Activated CD4-positive, CD25-positive, alpha-beta regulatory T cell treated with anti-CD3 and anti-CD28 coated beads, Interleukin-2, amount 50 U/mL, for 72 hours (primary cell): ENCODE data around the gene FHOD3.

Experiments used
- DNase-seq: peaks from one replicate; pipeline ENCODE4 v3.0.0; 2021

Gene FHOD3

DNA sequence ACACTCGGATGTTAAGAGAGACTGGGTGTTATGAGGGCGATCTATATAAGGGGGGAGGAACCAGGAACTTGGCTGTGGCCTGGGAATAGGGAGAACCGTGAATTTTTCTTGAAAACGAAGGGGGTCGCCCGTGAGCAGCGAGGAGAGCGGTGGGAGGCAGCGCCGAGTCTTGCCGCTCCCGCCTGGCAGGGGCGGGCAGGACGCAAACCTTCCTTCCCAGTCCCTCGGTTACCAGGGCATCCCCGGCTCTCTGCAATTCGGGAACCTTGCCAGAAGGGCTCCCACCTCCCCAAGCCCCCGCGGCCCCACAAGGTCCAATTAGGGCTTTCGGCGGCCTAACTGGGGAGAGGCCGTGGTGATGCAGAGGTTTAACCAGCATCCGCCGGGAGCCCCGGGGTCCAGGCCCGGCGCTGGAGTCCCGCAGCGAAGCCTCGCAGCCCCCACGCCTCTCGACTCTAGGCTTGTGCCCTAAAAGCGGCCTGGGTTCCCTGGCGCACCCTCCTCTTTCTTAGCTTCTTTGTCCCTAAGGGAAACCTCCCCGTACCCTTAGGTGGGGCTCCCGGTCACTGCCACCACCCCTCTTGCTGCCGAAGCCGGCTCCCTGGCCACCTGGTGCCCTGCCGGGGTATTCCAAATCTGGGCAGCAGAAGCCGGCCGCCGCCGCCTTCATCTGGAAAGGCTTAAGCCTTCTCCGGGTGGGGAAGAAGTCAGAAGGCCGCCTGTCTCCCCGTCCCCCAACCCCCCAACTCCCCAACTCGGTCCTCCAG, 680 bp upstream of the FHOD3 start:
- no peak for DNase-seq

DNA sequence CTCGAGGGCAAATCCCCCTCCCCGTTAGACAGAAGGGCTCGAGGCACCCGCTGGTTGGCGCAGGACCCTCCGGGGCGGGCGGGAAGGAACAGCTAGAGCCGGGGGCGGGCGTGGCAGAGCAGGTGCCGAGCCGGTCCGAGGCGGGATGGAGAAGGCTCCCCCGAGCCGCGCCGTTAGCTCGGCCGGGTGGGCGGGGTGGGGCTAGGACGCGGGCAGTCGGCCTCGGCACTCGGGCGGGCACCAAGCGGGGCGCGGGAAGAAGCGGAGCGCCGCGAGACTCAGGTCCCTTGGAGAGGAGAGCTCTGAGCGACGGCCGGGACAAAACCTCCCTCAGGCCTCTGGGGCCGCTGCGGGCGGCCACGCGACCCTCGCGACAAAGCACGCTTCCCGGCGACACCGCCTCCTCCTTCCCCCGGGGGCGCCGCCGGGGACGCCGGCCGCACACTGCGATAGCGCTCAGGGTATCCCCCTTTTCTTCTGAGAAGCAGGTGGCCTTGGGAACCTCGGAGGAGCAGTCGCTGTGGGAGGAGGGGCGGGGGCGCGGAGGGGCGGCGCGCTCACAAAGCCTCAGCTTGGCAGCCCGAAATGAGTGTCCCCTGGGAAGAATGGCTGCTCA, 721 bp downstream of the FHOD3 start:
- no peak for DNase-seq

DNA sequence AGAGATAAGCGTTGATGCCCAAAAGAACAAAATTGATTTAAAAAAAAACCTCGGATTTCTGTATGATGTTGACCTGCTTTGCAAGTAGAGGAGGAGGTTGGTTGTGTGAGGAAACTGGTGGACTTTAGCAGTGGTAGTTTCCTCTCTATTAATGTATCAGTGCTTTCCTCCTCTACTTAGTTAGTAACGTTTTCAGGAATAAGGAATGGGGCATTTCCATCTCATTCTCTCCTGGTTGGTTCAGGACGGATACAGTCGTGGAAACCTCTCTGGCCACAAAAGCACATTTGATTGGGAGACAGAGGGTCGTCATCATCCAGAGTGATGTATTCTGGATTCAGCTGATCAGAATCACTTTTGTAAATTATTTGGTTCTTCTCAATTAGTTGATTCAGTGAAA, 1.5 kb downstream of the FHOD3 start:
- DNase-seq: no peak

DNA sequence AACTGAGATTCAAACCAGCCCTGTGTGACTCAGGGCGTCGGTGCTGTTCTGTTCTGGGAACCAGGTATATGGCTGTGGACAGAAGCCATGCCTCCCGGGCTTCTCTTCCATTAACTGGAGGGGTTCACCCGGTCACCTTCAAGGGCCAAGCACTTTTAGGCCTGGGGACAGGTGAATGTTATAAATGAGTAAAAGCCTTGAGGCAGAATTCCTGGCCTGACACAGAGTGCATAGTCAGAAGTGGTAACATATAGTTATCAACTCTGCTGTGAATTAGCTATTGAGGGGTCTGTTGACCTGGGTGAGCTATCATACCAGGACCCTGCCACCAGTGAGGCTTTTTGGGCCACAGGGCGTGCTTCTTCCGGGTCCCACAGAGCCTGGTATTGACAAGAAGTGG, 2.7 kb downstream of the FHOD3 start:
- no peak for DNase-seq

DNA sequence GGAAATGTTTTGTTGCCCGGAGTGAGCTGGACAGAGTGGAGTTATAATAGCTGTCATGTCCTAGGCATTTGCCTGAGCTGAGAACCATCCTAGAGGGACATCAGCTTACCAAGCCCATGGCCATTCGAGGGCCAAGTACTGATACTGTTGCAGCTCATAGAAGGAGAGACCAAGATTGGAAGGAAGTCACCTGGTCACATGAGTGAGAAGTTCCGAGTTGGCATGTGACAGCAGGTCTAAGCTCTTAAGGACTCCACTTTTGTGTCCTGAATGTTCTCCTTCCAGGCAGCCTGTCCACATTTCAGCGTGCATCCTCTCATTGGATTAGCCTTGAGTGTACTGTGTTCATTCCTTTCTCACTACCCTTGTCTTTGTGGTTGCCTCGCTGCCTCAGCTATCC, 4.4 kb downstream of the FHOD3 start:
- DNase-seq: no peak

DNA sequence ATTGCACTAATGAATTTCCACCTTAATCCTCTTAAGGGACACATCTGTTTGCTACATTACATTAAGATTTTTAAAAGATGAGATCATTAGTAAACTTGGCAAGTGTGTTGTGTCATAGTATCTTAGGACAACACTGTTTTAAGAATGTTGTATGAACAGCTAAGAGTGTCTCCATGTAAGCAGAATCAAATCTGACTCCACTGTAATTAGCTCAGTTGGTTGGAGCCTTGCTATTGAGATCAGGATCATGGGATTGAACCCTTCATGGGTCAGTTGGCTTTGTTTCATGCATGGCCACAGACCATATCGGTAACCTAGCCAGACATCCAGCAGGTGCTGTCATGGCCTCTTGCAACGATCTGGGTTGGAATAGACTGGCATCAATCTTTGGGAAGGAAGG, 5.2 kb downstream of the FHOD3 start:
- no peak for DNase-seq

DNA sequence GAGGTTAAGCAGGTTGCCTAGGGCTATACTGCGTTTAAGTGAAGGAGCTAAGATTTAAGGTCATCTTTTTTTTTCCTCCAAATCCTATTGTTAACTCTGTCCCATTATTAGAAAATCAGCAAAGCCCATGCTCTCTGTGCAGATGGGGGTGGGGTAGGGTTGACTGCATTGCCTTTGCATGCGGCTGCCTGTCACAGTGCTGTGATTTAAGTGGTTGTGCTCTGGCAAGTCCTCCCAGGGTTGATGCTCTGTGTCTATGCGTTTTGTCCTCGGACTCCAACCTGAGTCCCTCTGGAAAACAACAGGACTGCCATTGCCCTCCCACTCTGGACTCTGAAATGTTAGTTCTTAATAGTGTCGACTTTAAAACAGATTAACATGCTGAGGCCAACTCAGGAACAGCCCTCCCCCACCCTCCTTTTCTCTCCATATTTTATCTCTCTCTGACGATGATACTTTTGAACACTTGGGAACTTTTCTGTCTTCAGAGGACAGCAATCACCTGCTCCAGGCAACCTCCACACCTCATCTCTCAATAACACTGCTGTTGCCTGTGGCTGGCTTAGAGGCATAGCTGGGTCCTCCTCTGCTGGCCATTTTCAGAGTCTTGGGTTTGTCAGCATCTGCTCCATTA, 5.8 kb downstream of the FHOD3 start:
- no peak for DNase-seq

DNA sequence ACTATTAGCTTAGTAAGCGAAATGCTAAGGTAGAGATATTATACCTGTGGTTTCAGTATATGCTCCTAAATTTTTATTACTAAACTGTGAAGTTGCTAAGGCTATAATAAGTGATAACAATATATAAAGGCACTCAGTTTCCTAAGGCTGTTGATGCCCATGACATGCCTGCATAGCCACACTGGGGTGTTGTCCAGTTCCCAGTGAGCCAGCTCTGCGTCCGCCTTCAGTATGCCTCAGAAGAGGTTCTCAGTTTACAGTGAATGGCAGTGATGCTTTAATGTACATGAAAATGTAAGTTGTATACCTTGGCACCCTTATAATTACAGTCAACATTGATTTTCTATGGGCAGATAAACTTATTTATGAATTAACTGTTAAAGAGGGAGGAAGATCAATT, 7.2 kb downstream of the FHOD3 start:
- no peak for DNase-seq

DNA sequence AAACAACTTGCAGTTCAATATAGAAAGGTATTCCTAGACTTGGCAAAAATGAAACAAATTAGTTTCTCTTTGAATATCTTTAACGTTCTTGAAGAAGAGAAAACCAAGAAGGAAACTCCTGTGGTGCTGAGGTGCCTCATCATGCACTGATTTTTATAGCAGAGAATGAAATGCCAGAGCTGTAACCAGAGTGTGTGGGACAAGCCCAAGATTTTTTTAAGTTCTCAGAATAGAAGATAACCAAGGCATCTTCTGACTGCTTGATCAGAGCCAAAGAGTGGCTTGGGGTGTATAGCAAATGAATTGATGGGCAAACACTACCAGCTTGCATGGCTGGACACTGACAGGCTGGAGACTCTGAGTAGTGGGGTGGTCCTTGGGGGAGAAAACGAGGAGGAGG, 7.9 kb downstream of the FHOD3 start:
- no peak for DNase-seq

DNA sequence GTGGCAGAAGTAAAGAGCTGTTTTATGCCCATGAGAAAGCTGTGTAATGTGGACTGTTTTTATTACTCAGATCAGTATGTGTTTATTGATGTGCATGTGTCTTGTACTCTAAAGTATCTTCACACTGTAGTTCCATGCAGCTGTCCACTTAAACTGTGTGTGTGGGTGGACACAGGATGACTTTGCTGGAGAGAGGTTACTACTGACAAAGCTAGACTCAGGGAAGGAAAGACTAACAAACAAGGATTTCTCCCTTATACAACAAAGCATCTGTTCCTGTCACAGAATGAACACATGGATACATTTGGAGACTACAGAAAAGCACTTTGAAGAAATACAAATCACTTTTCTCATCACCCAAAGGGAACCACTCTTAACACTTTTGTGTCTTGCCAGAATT, 10.0 kb downstream of the FHOD3 start:
- no peak for DNase-seq

DNA sequence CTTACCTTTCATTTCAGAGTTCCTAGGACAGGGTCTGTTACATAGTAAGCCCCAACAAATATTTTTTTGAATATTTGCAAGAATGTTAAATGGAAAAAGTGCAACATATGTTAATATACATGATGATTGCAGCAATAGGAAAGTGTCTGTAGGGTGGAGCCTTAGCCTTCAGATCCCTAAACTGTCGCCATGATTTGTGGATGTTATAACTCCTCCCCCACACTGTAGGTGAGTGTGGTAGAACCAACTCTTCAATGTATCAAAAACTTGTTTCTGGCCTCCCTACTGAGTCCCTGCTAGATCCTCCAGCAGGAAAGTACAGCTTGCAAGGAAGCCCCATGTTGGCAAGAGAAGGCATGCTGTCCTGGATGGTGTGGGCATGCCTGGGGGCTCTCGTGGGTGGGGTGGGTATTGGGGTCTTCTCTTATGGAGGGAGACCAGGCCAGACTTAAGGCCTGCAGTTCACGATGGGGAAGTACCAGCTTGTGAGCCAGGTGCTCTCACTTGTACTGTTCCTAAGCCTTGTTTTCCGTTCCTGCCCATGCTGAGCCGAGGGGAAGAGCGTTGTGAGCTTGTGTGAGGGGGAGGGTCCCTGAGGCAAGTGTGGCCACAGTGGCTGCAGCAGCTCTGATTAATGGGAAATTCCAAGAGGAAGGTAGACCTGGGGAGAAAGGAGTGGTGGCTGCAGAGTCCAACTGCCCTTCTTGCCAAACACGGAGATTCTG, 11.4 kb downstream of the FHOD3 start:
- DNase-seq: no peak

DNA sequence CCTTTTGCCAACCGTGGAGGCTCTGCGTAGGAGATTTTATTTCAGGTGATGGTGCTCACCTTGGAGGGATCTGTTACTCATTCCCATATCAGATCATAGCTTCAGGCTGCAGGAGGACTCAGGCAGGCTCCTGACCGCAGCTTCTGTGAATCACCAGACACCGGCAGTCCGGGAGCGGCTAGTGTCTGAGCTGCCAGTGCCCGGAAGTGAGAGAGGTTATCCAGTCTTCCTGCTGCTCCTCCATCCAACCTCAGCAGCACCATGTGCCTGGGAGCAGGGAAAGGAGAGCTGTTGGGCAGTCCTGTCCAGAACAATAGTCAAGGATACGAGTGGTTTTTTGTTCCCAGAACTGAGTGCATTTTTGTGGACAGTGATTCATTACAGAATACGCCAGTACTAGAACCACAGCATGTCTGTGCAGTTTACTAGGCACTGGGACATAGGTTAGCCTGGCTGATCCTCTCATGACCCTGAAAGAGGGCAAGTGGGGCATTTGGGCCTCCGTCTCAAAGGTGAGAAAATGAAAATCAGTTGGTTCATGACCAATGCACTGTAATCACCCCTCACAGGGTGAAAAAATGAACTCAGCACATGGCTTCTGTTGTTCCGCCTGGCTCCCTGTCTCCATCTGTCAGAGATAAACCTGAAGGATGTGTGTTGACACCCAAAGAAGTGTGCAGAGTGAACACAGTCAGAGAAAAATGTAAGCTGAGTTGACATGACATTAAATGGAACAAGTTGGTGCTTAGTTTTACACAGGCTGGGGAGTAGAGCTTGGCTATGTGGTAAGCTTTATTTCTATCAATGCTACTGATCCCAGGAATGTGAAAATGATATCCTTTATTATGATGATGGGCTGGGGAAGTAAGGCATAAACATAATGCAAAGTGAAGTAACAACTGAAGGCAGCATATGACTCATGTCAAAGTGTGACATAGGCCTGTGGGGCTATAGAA, 12.2 kb downstream of the FHOD3 start:
- DNase-seq: no peak

DNA sequence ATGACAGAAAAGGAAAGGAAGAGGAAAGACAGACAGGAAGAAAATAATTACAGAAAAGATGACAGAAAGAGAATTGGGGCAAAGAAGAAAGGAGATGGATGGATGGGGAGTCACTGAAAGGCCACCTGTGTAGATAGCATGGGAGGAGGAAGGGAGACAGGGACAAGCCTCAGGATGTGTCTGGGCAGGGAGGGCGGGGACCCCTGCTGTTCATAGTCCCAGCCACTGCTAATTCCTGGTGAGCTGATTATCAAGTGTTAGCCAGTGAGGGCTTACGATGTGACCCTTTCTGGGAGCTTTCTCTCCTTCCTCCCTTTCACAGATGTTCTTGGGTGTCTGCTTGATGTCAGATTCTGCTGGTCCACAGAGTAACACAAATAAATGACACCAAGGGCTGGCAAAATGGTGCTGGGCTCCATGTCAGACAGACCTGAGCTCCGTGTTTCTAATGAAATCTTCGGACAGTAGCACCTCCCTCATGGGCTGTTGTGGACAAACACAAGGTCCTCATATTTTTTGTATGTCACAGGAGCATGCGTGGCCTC, 13.6 kb downstream of the FHOD3 start:
- no peak for DNase-seq

DNA sequence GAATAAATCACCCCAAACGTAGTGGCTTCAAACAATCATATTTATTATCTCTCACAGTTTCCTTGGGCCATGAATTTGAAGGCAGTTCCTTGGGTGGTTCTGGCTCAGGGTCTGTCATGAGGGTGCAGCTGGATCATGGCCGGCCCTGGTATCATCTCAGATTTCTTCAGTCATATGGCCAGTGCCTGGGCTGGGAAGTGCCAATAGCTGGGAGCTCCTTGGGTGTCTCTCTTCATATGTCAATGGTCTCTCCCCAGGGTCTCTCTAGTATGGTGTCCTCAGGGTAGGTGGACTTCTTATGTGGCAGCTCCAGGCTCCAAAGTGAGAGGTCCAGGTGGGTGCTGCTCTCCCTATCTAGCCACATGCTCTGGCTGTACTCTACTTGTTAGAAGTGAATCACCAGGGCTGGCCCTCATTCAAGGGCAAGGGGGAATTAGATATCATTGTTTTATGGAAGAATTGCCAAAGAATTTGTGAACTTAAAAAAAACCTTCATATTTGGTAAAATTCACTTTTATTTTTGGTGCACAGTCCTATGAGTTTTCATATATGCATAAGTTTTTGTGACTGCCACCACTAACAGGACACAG, 15.4 kb downstream of the FHOD3 start:
- no peak for DNase-seq

DNA sequence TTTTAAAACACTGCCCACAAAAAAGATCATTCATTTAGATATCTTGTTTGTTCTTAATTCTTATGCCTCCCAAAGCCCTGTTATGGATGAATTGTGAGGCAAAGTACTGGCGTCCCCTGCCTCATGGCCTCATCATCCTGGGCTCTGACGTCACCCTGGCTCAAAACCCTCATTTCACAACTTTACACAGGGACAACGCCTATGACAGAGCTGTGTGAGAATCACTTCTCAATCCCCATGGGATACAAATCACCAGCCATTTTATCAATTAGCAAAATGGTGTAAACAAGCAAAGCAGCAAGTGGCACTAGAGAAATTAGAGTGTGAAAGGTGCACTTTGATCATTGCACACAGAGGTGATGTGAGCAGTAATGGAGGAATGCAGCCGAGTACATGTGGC, 16.6 kb downstream of the FHOD3 start:
- no peak for DNase-seq

DNA sequence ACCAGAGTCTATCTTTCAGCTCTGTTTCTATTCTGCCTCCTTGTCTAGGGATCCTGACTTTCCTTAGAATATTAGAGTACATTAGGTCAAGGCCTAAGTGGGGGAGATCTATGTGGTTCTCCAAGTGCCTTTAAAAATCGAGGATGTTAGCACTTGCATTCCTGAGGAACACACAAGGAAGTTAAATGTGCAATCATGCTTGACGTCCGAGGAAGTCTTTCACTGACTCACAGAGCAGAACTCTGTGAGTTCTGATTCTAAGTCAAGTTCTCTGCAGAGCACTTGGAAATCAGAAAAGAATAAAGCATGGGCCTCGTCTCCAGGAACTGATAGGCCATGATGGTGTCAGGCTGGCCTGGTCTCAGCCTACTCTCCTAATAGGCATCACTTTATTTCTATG, 17.2 kb downstream of the FHOD3 start:
- no peak for DNase-seq

DNA sequence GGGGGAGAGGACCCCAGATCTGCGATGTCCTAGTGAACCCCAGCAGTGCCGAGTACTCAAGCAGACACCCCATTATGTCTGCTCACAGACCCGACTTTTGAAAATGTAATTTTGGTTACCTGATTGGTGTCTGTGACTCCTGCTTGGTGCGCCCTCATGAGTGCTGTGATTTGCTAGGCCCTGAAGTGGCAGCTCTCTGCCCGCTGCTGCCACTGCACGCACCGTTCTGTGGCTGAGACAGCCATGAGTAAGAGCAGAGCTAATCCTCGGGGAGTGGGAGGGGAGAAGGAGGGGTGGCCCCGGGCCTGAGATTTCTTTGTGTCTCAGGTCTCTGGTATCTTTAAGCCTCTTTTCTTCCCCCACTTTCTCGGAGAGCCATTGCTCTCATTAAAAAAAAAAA, 18.2 kb downstream of the FHOD3 start:
- DNase-seq: no peak

DNA sequence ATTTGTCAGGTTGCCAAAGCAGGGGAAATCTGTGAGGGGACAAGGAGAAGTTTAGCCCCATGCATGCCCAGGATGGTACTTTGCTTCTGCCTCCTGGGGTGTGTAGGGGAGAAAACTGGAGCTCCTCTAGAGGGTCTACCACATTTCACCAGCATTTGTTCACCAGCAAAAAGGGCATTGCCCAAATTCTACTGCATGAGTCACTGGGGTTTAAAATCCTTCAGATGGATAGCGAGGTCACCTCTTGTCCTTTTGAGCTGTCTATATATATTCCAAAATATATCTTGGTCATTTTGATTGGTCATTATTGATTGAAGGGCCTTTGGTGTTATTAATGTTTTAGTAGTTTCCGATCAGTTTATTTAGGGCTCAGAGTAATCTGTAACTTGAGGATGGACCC, 18.7 kb downstream of the FHOD3 start:
- DNase-seq: no peak

DNA sequence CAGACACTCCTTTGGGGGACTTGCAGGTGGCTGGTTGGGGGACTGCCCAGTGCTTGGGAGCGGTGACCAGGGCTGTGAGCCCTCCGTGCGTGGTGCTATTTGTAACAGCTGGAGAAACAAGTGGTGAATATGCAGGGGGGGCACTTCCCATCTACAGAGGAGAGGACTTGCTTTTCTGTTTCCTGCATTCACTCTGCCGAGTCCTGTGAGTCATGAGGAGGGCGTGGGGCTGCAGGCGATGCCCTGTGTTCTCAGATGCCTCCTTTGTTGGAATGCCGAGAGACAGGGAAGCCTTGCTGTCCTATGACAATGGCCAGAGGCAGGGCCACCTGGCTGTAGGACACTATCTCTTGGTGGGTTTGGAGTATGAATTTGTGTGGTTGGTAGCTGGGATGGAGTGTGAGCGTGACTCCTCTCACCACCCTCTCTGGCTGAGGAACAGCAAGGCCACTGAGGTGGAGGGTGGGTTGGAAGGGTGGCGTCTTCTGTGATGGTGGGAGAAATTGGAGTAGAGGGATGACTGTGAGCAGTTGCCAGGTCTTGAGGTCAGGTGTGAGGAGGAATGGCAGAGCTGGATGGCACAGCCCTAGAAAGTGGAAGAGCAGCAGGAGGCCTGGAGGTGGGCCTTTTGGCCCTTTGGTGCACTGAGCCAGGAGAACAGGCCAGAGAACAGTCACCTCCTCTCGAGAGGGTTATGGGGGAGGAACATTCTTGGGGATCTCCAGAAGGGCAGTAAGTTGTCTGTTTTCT, 24.3 kb downstream of the FHOD3 start:
- DNase-seq: no peak

DNA sequence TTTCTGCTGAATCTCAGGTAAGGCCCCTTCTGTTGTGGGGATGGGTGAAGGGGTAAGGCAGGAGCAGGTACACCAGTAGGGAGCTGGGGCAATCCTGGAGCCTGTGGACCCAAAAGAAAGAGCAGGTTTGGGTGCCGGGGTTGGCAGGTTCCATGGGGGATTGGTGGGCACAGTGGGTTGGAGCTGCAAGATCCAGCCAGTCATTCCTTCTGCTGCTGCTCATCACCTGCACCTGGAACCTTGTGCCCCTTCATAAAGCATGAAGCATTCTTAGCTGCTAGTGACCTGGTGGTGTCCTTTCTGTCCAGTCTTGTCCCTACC, 24.9 kb downstream of the FHOD3 start:
- DNase-seq: no peak

DNA sequence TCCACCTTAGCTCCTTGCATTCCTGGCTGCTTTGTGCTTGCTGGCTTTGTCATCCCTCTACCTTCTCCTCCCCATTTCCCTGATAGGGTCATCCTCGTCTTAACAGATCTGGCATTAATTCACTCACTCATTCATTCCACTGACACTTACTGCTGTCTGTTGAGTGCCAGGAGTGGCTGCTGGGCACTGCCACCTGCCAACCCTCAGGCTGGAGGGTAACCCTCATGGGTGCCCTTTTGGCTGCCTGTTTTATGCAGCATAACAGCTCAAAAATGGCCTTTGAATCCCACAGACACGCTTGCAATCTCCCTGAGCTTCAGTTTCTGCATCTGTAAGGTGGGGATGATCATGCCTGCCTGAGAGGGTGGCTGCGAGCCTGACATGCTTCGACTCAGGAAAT, 25.2 kb downstream of the FHOD3 start:
- no peak for DNase-seq
